ENCODE results near the gene ORC3.
"Not testable (repeated sequence)": the region's sequence is repeated elsewhere in the genome, so short reads cannot be mapped to it uniquely, and the experiment has no call there.

ORC3 gene

GRCh38 chr6:87674290-87674689 is 84.4 kb downstream of the ORC3 start:
- H3K4me3 ChIP-seq (ENCODE audit: low read depth, low read length), result no peak overlapping the region
- TF ChIP-seq POLR2A (IDR thresholded peaks at IDR 0.05; ENCODE audit: extremely low read depth, insufficient read length) (no peak), MYC (IDR thresholded peaks at IDR 0.05; ENCODE audit: low read depth, low read length) (no peak), MAX (IDR thresholded peaks at IDR 0.05; ENCODE audit: low read depth, low read length) (no peak), CTCF (IDR thresholded peaks at IDR 0.05; ENCODE audit: low read depth, low read length) (no peak)
- DNase-seq (ENCODE audit: low read depth), result no peak

DNA sequence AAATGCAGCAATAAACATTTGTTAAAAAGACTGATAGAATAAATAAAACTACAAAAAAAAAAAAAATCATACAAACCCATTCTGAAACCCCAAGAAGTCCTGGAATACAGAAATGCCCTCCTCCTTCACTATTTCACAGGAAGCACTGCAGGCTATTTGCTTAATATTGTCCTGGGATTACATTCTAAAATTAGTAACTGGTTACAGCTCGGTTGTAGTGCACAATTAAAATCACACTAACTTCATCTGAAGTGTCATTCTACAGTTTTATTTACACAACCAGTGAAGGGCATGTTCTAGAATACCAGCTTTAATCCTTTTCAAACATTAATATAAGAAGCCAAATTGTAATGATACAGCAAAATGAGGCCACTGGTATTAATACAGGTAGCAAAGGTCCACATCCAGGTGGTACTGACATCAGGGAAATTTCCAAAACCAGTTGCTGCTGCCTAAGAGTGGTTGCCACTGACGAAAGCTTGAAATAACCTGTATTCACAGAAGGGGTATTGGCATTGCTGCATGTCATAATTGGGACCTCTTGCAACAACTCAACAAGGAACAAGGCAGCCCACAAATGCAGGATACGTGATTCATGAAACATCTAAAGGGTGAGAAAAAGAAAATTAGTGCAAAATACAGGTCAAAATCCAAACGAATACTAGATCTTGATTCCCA is 85.2 kb downstream of the ORC3 start:
- H3K4me3 ChIP-seq (ENCODE audit: low read depth, low read length), result no peak overlapping the region
- no peak for TF ChIP-seq MAX (IDR thresholded peaks at IDR 0.05; ENCODE audit: low read depth, low read length)
- no peak for TF ChIP-seq CTCF (IDR thresholded peaks at IDR 0.05; ENCODE audit: low read depth, low read length)
- no peak for DNase-seq (ENCODE audit: low read depth)

- no peak overlapping the region for H3K4me3 ChIP-seq (ENCODE audit: low read depth, low read length)
- no peak for TF ChIP-seq CTCF (IDR thresholded peaks at IDR 0.05; ENCODE audit: low read depth, low read length)
- no peak for DNase-seq (ENCODE audit: low read depth)
These were observed 92.4 kb downstream of the ORC3 start for GRCh38 chr6:87682310-87682709.

- DNase-seq (ENCODE audit: low read depth), result no peak
- H3K4me3 ChIP-seq (ENCODE audit: low read depth, low read length), result no peak overlapping the region
- no peak for TF ChIP-seq MYC (IDR thresholded peaks at IDR 0.05; ENCODE audit: low read depth, low read length)
- TF ChIP-seq POLR2A (IDR thresholded peaks at IDR 0.05; ENCODE audit: extremely low read depth, insufficient read length), result no peak
- no peak for TF ChIP-seq MAX (IDR thresholded peaks at IDR 0.05; ENCODE audit: low read depth, low read length)
- TF ChIP-seq CTCF (IDR thresholded peaks at IDR 0.05; ENCODE audit: low read depth, low read length), result no peak
These were observed 94.0 kb downstream of the ORC3 start for GRCh38 chr6:87683890-87684289.

DNA sequence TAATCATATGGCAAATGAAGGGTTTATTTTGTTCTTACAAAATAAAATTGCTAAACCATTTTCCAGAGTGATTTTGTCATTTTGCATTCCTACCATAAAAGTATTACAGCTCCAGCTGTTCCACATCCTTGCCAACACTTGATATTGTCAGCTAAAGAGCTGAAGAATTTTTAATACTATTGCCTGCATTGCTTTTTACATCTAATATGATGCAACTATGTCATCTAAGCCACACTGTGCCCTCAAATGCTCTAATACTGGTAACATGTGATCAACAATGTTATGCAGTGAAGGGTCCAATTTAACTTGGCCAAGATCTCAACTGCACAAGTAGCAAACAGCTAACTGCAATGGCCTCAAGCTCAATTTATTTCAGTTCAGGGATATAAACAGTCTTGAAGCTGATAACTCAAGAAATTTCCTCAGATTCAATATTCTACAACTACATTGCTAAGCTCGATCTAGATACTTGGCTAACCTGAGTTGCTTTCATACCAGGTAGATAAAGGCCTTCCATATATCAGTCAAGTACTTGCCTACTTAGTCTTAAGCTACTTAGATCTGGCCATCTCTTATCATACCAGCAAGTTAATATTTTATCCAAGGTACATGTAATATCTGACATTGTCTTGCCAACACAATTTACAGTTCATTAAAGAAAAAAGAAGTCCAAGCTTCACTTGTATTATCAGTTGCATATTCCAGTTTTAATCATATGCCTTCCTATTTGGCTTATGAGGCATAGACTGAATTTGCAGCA is 95.1 kb downstream of the ORC3 start:
- no peak for TF ChIP-seq CTCF (IDR thresholded peaks at IDR 0.05; ENCODE audit: low read depth, low read length)
- no peak for TF ChIP-seq MAX (IDR thresholded peaks at IDR 0.05; ENCODE audit: low read depth, low read length)
- TF ChIP-seq MYC (IDR thresholded peaks at IDR 0.05; ENCODE audit: low read depth, low read length), result no peak
- TF ChIP-seq POLR2A (IDR thresholded peaks at IDR 0.05; ENCODE audit: extremely low read depth, insufficient read length), result no peak

GRCh38 chr6:87686636-87687205 is 96.8 kb downstream of the ORC3 start:
- not testable (repeated sequence) for DNase-seq (ENCODE audit: low read depth); H3K4me3 ChIP-seq (ENCODE audit: low read depth, low read length)

More for the DNA sequence above, 95.1 kb downstream of the ORC3 start:
- DNase-seq (ENCODE audit: low read depth), result no peak
- no peak overlapping the region for H3K4me3 ChIP-seq (ENCODE audit: low read depth, low read length)

All from NB4 (cell line).